Measurements from ENCODE around the gene MAP4K4. TPM values are rescaled to one million over a fixed set of nuclear protein-coding genes. Genes with fewer than 3 reads are reported as not detected.

Gene MAP4K4
- polyA plus RNA-seq, 1 experiment = 53.5 TPM

- TF ChIP-seq, protein P1, sequence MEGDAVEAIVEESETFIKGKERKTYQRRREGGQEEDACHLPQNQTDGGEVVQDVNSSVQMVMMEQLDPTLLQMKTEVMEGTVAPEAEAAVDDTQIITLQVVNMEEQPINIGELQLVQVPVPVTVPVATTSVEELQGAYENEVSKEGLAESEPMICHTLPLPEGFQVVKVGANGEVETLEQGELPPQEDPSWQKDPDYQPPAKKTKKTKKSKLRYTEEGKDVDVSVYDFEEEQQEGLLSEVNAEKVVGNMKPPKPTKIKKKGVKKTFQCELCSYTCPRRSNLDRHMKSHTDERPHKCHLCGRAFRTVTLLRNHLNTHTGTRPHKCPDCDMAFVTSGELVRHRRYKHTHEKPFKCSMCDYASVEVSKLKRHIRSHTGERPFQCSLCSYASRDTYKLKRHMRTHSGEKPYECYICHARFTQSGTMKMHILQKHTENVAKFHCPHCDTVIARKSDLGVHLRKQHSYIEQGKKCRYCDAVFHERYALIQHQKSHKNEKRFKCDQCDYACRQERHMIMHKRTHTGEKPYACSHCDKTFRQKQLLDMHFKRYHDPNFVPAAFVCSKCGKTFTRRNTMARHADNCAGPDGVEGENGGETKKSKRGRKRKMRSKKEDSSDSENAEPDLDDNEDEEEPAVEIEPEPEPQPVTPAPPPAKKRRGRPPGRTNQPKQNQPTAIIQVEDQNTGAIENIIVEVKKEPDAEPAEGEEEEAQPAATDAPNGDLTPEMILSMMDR (IDR thresholded peaks at IDR 0.05; ENCODE audit: insufficient read depth, low read depth, low read length) = no peak
- DNase-seq (ENCODE audit: low read depth) = no peak
- no peaks in the 10 kb centered on the region for H3K27me3 ChIP-seq (ENCODE audit: control insufficient read depth, insufficient read depth, low read length)
- CTCF ChIA-PET = no interaction called here
- H3K36me3 ChIP-seq (ENCODE audit: control insufficient read depth, insufficient read depth, low read length) = peaks cover 12% of the 10 kb centered on the region
- no peak overlapping the region for H3K4me3 ChIP-seq (ENCODE audit: low read depth, low read length)
- POLR2A ChIA-PET = no interaction called here
Measured at GRCh38 chr2:101841679-101842327, 144.3 kb downstream of the MAP4K4 start.

GRCh38 chr2:101842471-101842870 lies 145.0 kb downstream of the MAP4K4 start:
- no peak overlapping the region for H3K4me3 ChIP-seq (ENCODE audit: low read depth, low read length)
- CTCF ChIA-PET = no interaction called here
- POLR2A ChIA-PET = no interaction called here
- H3K36me3 ChIP-seq (ENCODE audit: control insufficient read depth, insufficient read depth, low read length) = peaks cover 12% of the 10 kb centered on the region
- DNase-seq (ENCODE audit: low read depth) = no peak
- TF ChIP-seq, protein P1 (IDR thresholded peaks at IDR 0.05; ENCODE audit: insufficient read depth, low read depth, low read length) = no peak
- H3K27me3 ChIP-seq (ENCODE audit: control insufficient read depth, insufficient read depth, low read length) = no peaks in the 10 kb centered on the region

- Histone ChIP-seq H3K36me3 (ENCODE audit: control insufficient read depth, insufficient read depth, low read length) (peaks cover 12% of the 10 kb centered on the region), H3K4me3 (ENCODE audit: low read depth, low read length) (no peak overlapping the region), H3K27me3 (ENCODE audit: control insufficient read depth, insufficient read depth, low read length) (no peaks in the 10 kb centered on the region)
- DNase-seq (ENCODE audit: low read depth) = no peak
- ChIA-PET POLR2A (no interaction called here), CTCF (no interaction called here)
- TF ChIP-seq, protein P1 (IDR thresholded peaks at IDR 0.05; ENCODE audit: insufficient read depth, low read depth, low read length) = no peak
Measured at GRCh38 chr2:101843048-101843447, 145.5 kb downstream of the MAP4K4 start.

DNA sequence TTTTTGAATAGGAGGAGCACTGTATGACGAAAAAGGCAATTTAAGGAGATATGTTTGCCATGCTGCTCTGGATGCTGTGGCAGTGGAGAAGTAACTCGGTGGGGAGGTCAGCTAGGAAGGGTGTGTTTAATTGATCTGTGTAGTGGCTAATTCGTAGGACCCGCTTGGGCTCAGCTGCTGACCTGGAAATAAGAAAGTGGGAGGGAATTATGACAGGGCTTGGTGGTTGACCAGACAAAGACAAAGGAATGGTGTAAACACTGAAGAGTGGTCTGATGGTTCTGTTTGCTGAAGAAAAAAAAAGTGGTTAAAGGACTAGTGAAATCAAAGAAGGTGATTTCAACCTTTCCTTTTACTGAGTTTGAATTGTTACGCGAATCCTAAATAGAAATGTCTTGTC lies 146.0 kb downstream of the MAP4K4 start:
- CTCF ChIA-PET = interaction anchor here (1.7 kb wide), 1 partner anchor 425 kb away, joined by 3 read pairs; no protein-coding TSS in a partner anchor
- TF ChIP-seq, protein P1 (IDR thresholded peaks at IDR 0.05; ENCODE audit: insufficient read depth, low read depth, low read length) = no peak
- no peak for DNase-seq (ENCODE audit: low read depth)
- no peaks in the 10 kb centered on the region for H3K27me3 ChIP-seq (ENCODE audit: control insufficient read depth, insufficient read depth, low read length)
- H3K36me3 ChIP-seq (ENCODE audit: control insufficient read depth, insufficient read depth, low read length) = peaks cover 12% of the 10 kb centered on the region
- no peak overlapping the region for H3K4me3 ChIP-seq (ENCODE audit: low read depth, low read length)
- POLR2A ChIA-PET = no interaction called here

DNA sequence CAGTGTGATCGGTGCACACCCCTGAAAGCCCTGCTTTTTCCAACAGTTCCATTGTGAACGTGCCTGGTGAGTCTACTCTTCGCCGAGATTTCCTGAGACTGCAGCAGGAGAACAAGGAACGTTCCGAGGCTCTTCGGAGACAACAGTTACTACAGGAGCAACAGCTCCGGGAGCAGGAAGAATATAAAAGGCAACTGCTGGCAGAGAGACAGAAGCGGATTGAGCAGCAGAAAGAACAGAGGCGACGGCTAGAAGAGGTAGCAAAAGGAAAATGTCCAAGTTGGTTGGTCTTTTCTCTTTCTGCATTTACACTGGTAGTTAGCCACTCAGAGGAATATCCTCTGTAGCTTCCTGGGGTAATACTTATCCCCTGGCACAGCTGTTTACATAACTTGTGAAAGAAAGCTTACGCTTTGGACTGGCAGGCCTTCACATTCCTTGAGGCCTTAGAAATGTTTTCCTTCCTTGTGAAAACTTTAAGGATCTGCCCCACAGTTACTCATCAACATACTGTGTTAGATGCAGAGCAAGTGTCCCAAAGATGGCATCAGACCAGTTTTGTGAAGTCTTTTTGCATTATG lies 146.6 kb downstream of the MAP4K4 start:
- TF ChIP-seq, protein P1 (IDR thresholded peaks at IDR 0.05; ENCODE audit: insufficient read depth, low read depth, low read length) = no peak
- H3K36me3 ChIP-seq (ENCODE audit: control insufficient read depth, insufficient read depth, low read length) = peaks cover 9% of the 10 kb centered on the region
- H3K4me3 ChIP-seq (ENCODE audit: low read depth, low read length) = no peak overlapping the region
- ChIA-PET CTCF (interaction anchor here (0.6 to 1.7 kb wide), 3 partner anchors 13 to 425 kb away, joined by 3 read pairs; no protein-coding TSS in a partner anchor), POLR2A (no interaction called here)
- no peaks in the 10 kb centered on the region for H3K27me3 ChIP-seq (ENCODE audit: control insufficient read depth, insufficient read depth, low read length)
- DNase-seq (ENCODE audit: low read depth) = no peak

Measured in BJ (cell line).